Adrenal gland (tissue), 5 donors: ENCODE measurements around the gene NCKAP5.

ENCODE experiments used
- POLR2A ChIP-seq, 2 donors: fragments of 450-650 bp; IDR thresholded peaks; one replicate each; pipeline ENCODE4 v1.6.1; 2017; ENCODE audit warnings: antibody characterized with exemption in 2 of 2, mild to moderate bottlenecking in 2 of 2, moderate library complexity in 1 of 2
- TF ChIP-seq, protein P1 (sequence below), 6 experiments: fragments of 450-650 bp in 4 of 6; fragments of 200-600 bp in 2 of 6; sonication (generic) in 1 of 6; IDR thresholded peaks; 1 replicate in 5 of 6; 2 replicates in 1 of 6; pipeline versions ENCODE4 v1.5.1 to v1.8.0; 2016 to 2021; ENCODE audit warnings: antibody characterized with exemption in 6 of 6, mild to moderate bottlenecking in 2 of 6, moderate library complexity in 1 of 6
- donor health status: DM: no; HTN: no; CAD: no.

DNA sequence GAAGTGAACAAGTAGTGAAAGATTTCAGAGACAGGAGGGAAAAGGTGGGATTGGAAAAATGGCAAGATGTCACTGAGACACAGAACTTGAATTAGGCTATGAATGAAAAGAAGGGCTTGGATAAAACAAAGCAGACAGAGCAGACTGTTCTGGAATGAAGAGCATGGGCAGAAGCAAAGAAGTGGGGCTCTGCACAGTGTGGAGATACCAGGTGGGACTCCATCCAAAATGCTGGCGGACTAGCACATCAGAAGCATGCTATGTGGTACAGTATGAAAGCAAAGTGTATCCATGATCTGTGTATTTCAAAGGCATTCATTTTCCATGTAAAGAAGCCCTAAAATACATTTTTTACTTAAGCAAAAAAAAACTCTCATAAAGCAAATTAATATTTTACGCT is 487.4 kb downstream of the NCKAP5 start:
- TF ChIP-seq, protein P1, sequence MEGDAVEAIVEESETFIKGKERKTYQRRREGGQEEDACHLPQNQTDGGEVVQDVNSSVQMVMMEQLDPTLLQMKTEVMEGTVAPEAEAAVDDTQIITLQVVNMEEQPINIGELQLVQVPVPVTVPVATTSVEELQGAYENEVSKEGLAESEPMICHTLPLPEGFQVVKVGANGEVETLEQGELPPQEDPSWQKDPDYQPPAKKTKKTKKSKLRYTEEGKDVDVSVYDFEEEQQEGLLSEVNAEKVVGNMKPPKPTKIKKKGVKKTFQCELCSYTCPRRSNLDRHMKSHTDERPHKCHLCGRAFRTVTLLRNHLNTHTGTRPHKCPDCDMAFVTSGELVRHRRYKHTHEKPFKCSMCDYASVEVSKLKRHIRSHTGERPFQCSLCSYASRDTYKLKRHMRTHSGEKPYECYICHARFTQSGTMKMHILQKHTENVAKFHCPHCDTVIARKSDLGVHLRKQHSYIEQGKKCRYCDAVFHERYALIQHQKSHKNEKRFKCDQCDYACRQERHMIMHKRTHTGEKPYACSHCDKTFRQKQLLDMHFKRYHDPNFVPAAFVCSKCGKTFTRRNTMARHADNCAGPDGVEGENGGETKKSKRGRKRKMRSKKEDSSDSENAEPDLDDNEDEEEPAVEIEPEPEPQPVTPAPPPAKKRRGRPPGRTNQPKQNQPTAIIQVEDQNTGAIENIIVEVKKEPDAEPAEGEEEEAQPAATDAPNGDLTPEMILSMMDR (IDR thresholded peaks at IDR 0.05) = no peak
- TF ChIP-seq POLR2A (IDR thresholded peaks at IDR 0.05) = no peak
